HepG2 (cell line): ENCODE measurements around the gene ARTN. TPM values are rescaled to one million over a fixed set of nuclear protein-coding genes. Genes with fewer than 3 reads are reported as not detected.

Source experiments
- ATAC-seq: fragments of 200-7000 bp; cut with Tn5 transposase; 3 replicates; pipeline ENCODE4 v1.9.1; 2020; ENCODE audit warnings: mild to moderate bottlenecking, moderate library complexity
- BruUV-seq: library from RNA; stranded (reverse); fragments of 400-500 nt; replicated peaks from 2 replicates; lab custom pipeline; 2021; lab: Mats Ljungman, UMichigan
- CTCF ChIA-PET: fragments of 300-600 bp; formaldehyde crosslinking; extraction: SDS; loops from one replicate; lab custom pipeline; 2021; ENCODE audit warnings: low total read pairs, inconsistent platforms, low intra/inter-chr PET ratio; lab: Yijun Ruan, JAX
- POLR2A ChIA-PET: fragments of 350-600 bp; sonication (Branson Sonifier 250); formaldehyde crosslinking; loops from one replicate; lab custom pipeline; 2020; ENCODE audit warnings: antibody characterized with exemption, inconsistent platforms; lab: Yijun Ruan, JAX
- DNase-seq: peaks from one replicate; pipeline ENCODE4 v3.0.0-alpha.2; 2015; ENCODE audit warnings: low spot score
- FAIRE-seq: peaks from 3 replicates; lab custom pipeline; 2011; peaks lifted over from hg19 to GRCh38; lab: Jason Lieb, UNC
- H2AFZ ChIP-seq: one replicate; pipeline ENCODE4 v1.6.1; 2011; ENCODE audit warnings: low read length, inconsistent platforms
- H3K27ac ChIP-seq: fragments of 300-600 bp; 3 replicates; pipeline ENCODE4 v1.8.0; 2011; ENCODE audit warnings: mixed run types, mild to moderate bottlenecking, mixed read lengths, low read length, inconsistent platforms; ENCODE audit not compliant: insufficient read depth; ENCODE audit errors: extremely low read length
- H3K27me3 ChIP-seq, 2 experiments: fragments of 200-600 bp in 1 of 2; 2 replicates in 1 of 2; 3 replicates in 1 of 2; pipeline versions ENCODE4 v1.6.0 to v1.8.0; 2011; ENCODE audit warnings: low read length in 2 of 2, mild to moderate bottlenecking in 2 of 2, moderate library complexity in 2 of 2, inconsistent platforms in 1 of 2; ENCODE audit not compliant: insufficient read depth in 2 of 2, control insufficient read depth in 1 of 2
- H3K36me3 ChIP-seq, 2 experiments: fragments of 200-600 bp in 1 of 2; replicated peaks in 1 of 2; 2 replicates in 1 of 2; 3 replicates in 1 of 2; pipeline versions ENCODE4 v1.5.1 to v1.8.0; 2011; ENCODE audit warnings: low read length in 2 of 2, inconsistent platforms in 1 of 2; ENCODE audit not compliant: insufficient read depth in 2 of 2, control insufficient read depth in 1 of 2
- H3K4me1 ChIP-seq: 2 replicates; pipeline ENCODE4 v1.5.1; 2012; ENCODE audit warnings: low read length, inconsistent platforms; ENCODE audit not compliant: insufficient read depth
- H3K4me2 ChIP-seq: 2 replicates; pipeline ENCODE4 v1.6.0; 2011; ENCODE audit warnings: low read depth, low read length, inconsistent platforms
- H3K4me3 ChIP-seq, 3 experiments: fragments of 200-600 bp in 1 of 3; sonication (generic), shearing (Covaris generic) in 1 of 3; replicated peaks in 1 of 3; 2 replicates each; pipeline ENCODE4 v1.5.1; 2011 to 2016; ENCODE audit warnings: low read length in 3 of 3, inconsistent platforms in 2 of 3, low read depth in 2 of 3, mild to moderate bottlenecking in 2 of 3, control low read depth in 1 of 3, mixed read lengths in 1 of 3; ENCODE audit not compliant: insufficient read depth in 1 of 3
- H3K79me2 ChIP-seq: one replicate; pipeline ENCODE4 v1.6.1; 2011; ENCODE audit warnings: low read length, inconsistent platforms; ENCODE audit not compliant: insufficient read depth
- H3K9ac ChIP-seq: 2 replicates; pipeline ENCODE4 v1.6.0; 2011; ENCODE audit warnings: mild to moderate bottlenecking, low read depth, low read length, inconsistent platforms; ENCODE audit not compliant: insufficient read depth
- H3K9me3 ChIP-seq: 2 replicates; pipeline ENCODE4 v1.5.1; 2012; ENCODE audit warnings: mild to moderate bottlenecking, low read length
- H4K20me1 ChIP-seq: 2 replicates; pipeline ENCODE4 v1.6.0; 2011; ENCODE audit warnings: inconsistent platforms, mild to moderate bottlenecking, low read length, moderate library complexity; ENCODE audit not compliant: insufficient read depth
- AHDC1 ChIP-seq: sonication (generic); formaldehyde crosslinking; IDR thresholded peaks from 2 replicates; pipeline ENCODE4 v1.5.1; 2020; ENCODE audit warnings: mild to moderate bottlenecking, missing genetic modification reagents, borderline replicate concordance
- CAMTA2 ChIP-seq: sonication (generic); formaldehyde crosslinking; IDR thresholded peaks from 2 replicates; pipeline ENCODE4 v1.4.0; 2020; ENCODE audit warnings: mild to moderate bottlenecking, missing genetic modification reagents, borderline replicate concordance
- CBX5 ChIP-seq: sonication (generic); formaldehyde crosslinking; IDR thresholded peaks from 2 replicates; pipeline ENCODE4 v1.4.0; 2020; ENCODE audit warnings: missing genetic modification reagents, borderline replicate concordance
- EP300 ChIP-seq, 3 experiments: sonication (generic) in 1 of 3; formaldehyde crosslinking in 1 of 3; IDR thresholded peaks; 2 replicates each; pipeline versions ENCODE4 v1.5.1 to v1.6.1; 2011 to 2020; ENCODE audit warnings: low read depth in 2 of 3, low read length in 2 of 3, borderline replicate concordance in 1 of 3, improper control_type of control experiment in 1 of 3, mild to moderate bottlenecking in 1 of 3, missing genetic modification reagents in 1 of 3, moderate library complexity in 1 of 3
- KLF13 ChIP-seq: sonication (generic); formaldehyde crosslinking; IDR thresholded peaks from 2 replicates; pipeline ENCODE4 v1.4.0; 2020; ENCODE audit warnings: mild to moderate bottlenecking, missing genetic modification reagents
- NR2F2 ChIP-seq: IDR thresholded peaks from 2 replicates; pipeline ENCODE4 v1.6.1; 2012; ENCODE audit warnings: low read depth, inconsistent platforms, borderline replicate concordance
- PREB ChIP-seq: sonication (generic); formaldehyde crosslinking; IDR thresholded peaks from 2 replicates; pipeline ENCODE4 v1.4.0; 2020; ENCODE audit warnings: missing genetic modification reagents
- SP4 ChIP-seq: sonication (generic); formaldehyde crosslinking; IDR thresholded peaks from 2 replicates; pipeline ENCODE4 v1.8.1; 2023; ENCODE audit warnings: mild to moderate bottlenecking, missing genetic modification reagents
- SRY ChIP-seq: sonication (generic); formaldehyde crosslinking; IDR thresholded peaks from 2 replicates; pipeline ENCODE4 v1.8.0; 2022; ENCODE audit warnings: mild to moderate bottlenecking, missing genetic modification reagents
- STAT5B ChIP-seq: sonication (generic); formaldehyde crosslinking; IDR thresholded peaks from 2 replicates; pipeline ENCODE4 v1.4.0; 2020; ENCODE audit warnings: missing genetic modification reagents
- TOPORS ChIP-seq: sonication (generic); formaldehyde crosslinking; IDR thresholded peaks from 2 replicates; pipeline ENCODE4 v1.8.0; 2023; ENCODE audit warnings: mild to moderate bottlenecking, missing genetic modification reagents
- ZNF574 ChIP-seq: sonication (generic); formaldehyde crosslinking; IDR thresholded peaks from 2 replicates; pipeline ENCODE4 v1.4.0; 2020; ENCODE audit warnings: missing genetic modification reagents
- ZNF850 ChIP-seq: sonication (generic); formaldehyde crosslinking; conservative IDR thresholded peaks from 2 replicates; pipeline ENCODE4 v1.9.0; 2021; ENCODE audit warnings: mild to moderate bottlenecking, missing genetic modification reagents
- ZNF891 ChIP-seq: sonication (generic); formaldehyde crosslinking; IDR thresholded peaks from 2 replicates; pipeline ENCODE4 v1.5.0; 2020; ENCODE audit warnings: mild to moderate bottlenecking, missing genetic modification reagents
- WGBS: methylation state at CpG from one replicate; pipeline ENCODE4 v1.1.6; 2017; ENCODE audit warnings: low lambda C conversion rate; 5-methylcytosine and 5-hydroxymethylcytosine counted together
- in situ Hi-C: cut with HindIII; loops from 2 replicates; pipeline ENCODE4 v1.10.0; 2017; ENCODE audit warnings: low pct_unique_long_range_greater_than_20kb; ENCODE audit not compliant: extremely low pct_ligation_motif_present
- intact Hi-C: fragments of 100-400 bp; cut with micrococcal nuclease; formaldehyde crosslinking; loops from one replicate; pipeline ENCODE4 v1.10.0; 2022; ENCODE audit not compliant: unreplicated experiment
- polyA plus RNA-seq, 8 experiments: library from polyadenylated mRNA; depleted of rRNA in 3 of 8; stranded (reverse) in 7 of 8; unstranded in 1 of 8; fragments of >200 nt; fragmentation: Illumina TruSeq in 4 of 8; extraction: Trizol in 4 of 8; gene quantifications; 2 replicates each; pipeline versions ENCODE4 v1.2.1 to v1.2.3, GENCODE V29; 2011 to 2016; ENCODE audit warnings: low read depth in 4 of 8, missing spikeins in 1 of 8, mixed read lengths in 1 of 8; ENCODE audit not compliant: insufficient read depth in 1 of 8
- total RNA-seq, 5 experiments: library from RNA; depleted of rRNA; stranded (reverse); fragments of >200 nt; fragmentation: Illumina TruSeq; extraction: Trizol; gene quantifications; 2 replicates each; pipeline ENCODE4 v1.2.3, GENCODE V29; 2016; ENCODE audit warnings: low read depth in 1 of 5

ARTN gene
- total and polyA plus RNA-seq, 2 of the 13 experiments (the other 11 are each of a cell fraction or from before 2014, with no cell fraction given): 0.11 to 0.62 TPM

GRCh38 chr1:43893006-43893405 lies 40.6 kb upstream of the ARTN start (continued):
- TF ChIP-seq AHDC1 (CRISPR knock-in tag) (no peak), EP300 (IDR thresholded peaks at IDR 0.05; ENCODE audit: low read depth in 2 of 2, low read length in 2 of 2) (no peak), EP300 (CRISPR knock-in tag; IDR thresholded peaks at IDR 0.05; ENCODE audit: borderline replicate concordance) (no peak)

- no peaks in the 10 kb centered on the region for H3K79me2 ChIP-seq
- H2AFZ ChIP-seq: no peak overlapping the region
- intact Hi-C loops (no loop called here), in situ Hi-C loops (no loop called here)
- no peak overlapping the region for H3K9ac ChIP-seq
- H3K27me3 ChIP-seq: no peaks in the 10 kb centered on the region
- H3K27ac ChIP-seq: no peak overlapping the region
- H3K36me3 ChIP-seq: peaks cover 7 to 16% of the 10 kb centered on the region in 2 experiments; a peak in 4 of 5 replicates
- no peak overlapping the region for H3K4me2 ChIP-seq
- BruUV-seq: no TSS peak
- no peaks in the 10 kb centered on the region for H3K9me3 ChIP-seq
- DNase-seq (no peak), ATAC-seq (no peak), FAIRE-seq (no peak)
- peaks cover 6% of the 10 kb centered on the region for H3K4me1 ChIP-seq
- no peaks in the 10 kb centered on the region for H4K20me1 ChIP-seq
- ChIA-PET POLR2A (no interaction called here), CTCF (no interaction called here)
- 98% methylated on average over 12 of the region's 12 CpGs for WGBS
- H3K4me3 ChIP-seq: no peak overlapping the region
- TF ChIP-seq SRY (CRISPR knock-in tag) (no peak), NR2F2 (no peak), KLF13 (CRISPR knock-in tag) (no peak), SP4 (no peak), CBX5 (CRISPR knock-in tag) (no peak), ZNF891 (CRISPR knock-in tag) (no peak), STAT5B (no peak), ZNF850 (CRISPR knock-in tag) (no peak), TOPORS (CRISPR knock-in tag) (no peak), ZNF574 (CRISPR knock-in tag) (no peak), PREB (CRISPR knock-in tag) (no peak), CAMTA2 (CRISPR knock-in tag) (no peak)
These were observed 34.6 kb upstream of the ARTN start for GRCh38 chr1:43898981-43899380.
